Right lobe of liver (tissue), 6 donors: ENCODE data around the gene NKAIN2. TPM values are rescaled to one million over a fixed set of nuclear protein-coding genes. Genes with fewer than 3 reads are reported as not detected.
A peak's percentile ranks its signal among the peaks of the same experiment; 100 is the strongest.
"Not testable (repeated sequence)": the region's sequence is repeated elsewhere in the genome, so short reads cannot be mapped to it uniquely, and the experiment has no call there.

Experiments used
- ATAC-seq, 4 donors: fragments of 200-7000 bp; cut with Tn5 transposase; one replicate each; pipeline ENCODE4 v1.9.1; 2020; ENCODE audit warnings: mild to moderate bottlenecking in 4 of 4, moderate library complexity in 4 of 4
- DNase-seq, 3 donors: peaks; one replicate each; pipeline ENCODE4 v3.0.0-alpha.2; 2020
- H3K27ac ChIP-seq, 3 donors: fragments of 200-600 bp; one replicate each; pipeline ENCODE4 v1.8.0; 2022
- H3K27me3 ChIP-seq, 2 donors: fragments of 200-600 bp; one replicate each; pipeline ENCODE4 v1.8.0; 2022
- H3K36me3 ChIP-seq, 4 donors: fragments of 200-600 bp; sonication (generic) in 1 of 4; one replicate each; pipeline versions ENCODE4 v1.5.1 to v1.8.0; 2017 to 2022; ENCODE audit warnings: control low read depth in 1 of 4
- H3K4me1 ChIP-seq, 4 donors: fragments of 200-600 bp; sonication (generic) in 1 of 4; one replicate each; pipeline versions ENCODE4 v1.5.1 to v1.8.0; 2017 to 2022; ENCODE audit warnings: control low read depth in 1 of 4
- H3K4me3 ChIP-seq, 3 donors: fragments of 200-600 bp; one replicate each; pipeline ENCODE4 v1.8.0; 2022
- H3K9me3 ChIP-seq, 4 donors: fragments of 200-600 bp; sonication (generic) in 1 of 4; one replicate each; pipeline versions ENCODE4 v1.5.1 to v1.8.0; 2017 to 2022; ENCODE audit warnings: control low read depth in 1 of 4
- CTCF ChIP-seq, 4 donors: fragments of 200-600 bp in 3 of 4; fragments of 450-650 bp in 1 of 4; IDR thresholded peaks; one replicate each; pipeline versions ENCODE4 v1.5.1 to v1.8.0; 2016 to 2022; ENCODE audit warnings: antibody characterized with exemption in 4 of 4, mild to moderate bottlenecking in 2 of 4
- POLR2A ChIP-seq: fragments of 450-650 bp; IDR thresholded peaks from one replicate; pipeline ENCODE4 v1.6.1; 2017; ENCODE audit warnings: antibody characterized with exemption, mild to moderate bottlenecking
- WGBS: methylation state at CpG from one replicate; pipeline ENCODE4 v1.1.6; 2018; ENCODE audit warnings: low coverage, low lambda C conversion rate; ENCODE audit not compliant: insufficient coverage; ENCODE audit errors: missing lambda C conversion rate; 5-methylcytosine and 5-hydroxymethylcytosine counted together
- intact Hi-C, 2 donors: fragments of 100-400 bp; cut with DNase I; formaldehyde crosslinking; loops; one replicate each; pipeline versions ENCODE4 v1.11.2 to v1.14.1; 2022
- total RNA-seq, 6 experiments: library from RNA; depleted of rRNA in 2 of 6; stranded (reverse); fragments of >200 nt in 2 of 6; fragmentation: NEBNext Ultra II Directional in 3 of 6; extraction: Animal tissue kit (Norgen Biotek cat#: 25700) in 3 of 6; gene quantifications; one replicate each; pipeline versions ENCODE4 v1.1.0 to v1.2.4, GENCODE V29; 2016 to 2023
- donor health status: DM: no; HTN: yes; CAD: no.
- donor health status: DM: no; HTN: no; CAD: no.
- donor health status: DM: no; HTN: no; CAD: no.
- donor health status: DM: no; HTN: yes; CAD: no.
- donor health status: DM: no; HTN: yes; CAD: no.

The NKAIN2 gene
- total RNA-seq, 6 experiments from 2014 or later, result 0.16 to 0.28 TPM; not detected in 4

DNA sequence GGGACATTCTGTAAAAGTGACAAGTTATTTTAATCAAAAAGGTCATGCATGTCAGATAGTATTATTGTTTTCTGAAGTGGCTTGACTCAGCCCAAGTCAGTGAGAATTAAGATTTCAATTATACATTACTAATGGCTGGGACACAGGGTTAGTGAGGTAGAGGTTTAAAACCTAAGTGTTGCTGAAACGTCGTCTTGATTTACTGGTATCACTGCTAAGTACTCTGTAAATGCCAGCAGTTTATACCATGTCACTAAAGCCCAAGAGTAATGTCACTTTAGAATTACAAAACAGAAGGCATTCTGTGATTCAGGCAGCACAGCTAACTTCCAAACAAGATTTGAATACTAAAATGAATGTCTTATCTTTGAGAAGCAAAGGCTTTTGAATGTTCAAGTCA lies 176.6 kb downstream of the NKAIN2 start:
- TF ChIP-seq CTCF (IDR thresholded peaks at IDR 0.05), result no peak
- no peak for TF ChIP-seq POLR2A
- Histone ChIP-seq H3K36me3 (no peaks in the 10 kb centered on the region), H3K27ac (no peak overlapping the region), H3K4me3 (no peak overlapping the region), H3K4me1 (no peaks in the 10 kb centered on the region), H3K9me3 (no peaks in the 10 kb centered on the region), H3K27me3 (no peaks in the 10 kb centered on the region)
- ATAC-seq (no peak), DNase-seq (no peak)
- intact Hi-C loops, result no loop called here
- 68% methylated on average over 2 of the region's 2 CpGs for WGBS

GRCh38 chr6:123986938-123987337 lies 183.3 kb downstream of the NKAIN2 start:
- 84% methylated on average over 4 of the region's 4 CpGs for WGBS
- intact Hi-C loops, result no loop called here
- no peak for ATAC-seq

DNA sequence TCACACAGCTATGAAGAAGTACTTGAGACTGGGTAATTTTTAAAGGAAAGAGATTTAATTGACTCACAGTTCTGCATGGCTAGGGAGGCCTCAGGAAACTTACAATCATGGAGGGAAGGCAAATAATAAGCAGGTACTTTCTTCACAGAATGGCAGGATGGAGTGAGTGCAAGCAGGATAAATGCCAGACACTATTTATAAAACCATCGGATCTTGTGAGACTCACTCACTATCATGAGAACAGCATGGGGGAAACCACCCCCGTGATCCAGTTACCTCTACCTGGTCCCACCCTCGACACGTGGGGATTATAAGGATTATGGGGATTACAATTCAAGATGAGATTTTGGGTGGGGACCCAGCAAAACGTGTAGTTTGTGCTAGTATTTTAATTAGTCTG lies 186.3 kb downstream of the NKAIN2 start:
- intact Hi-C loops, ATAC-seq, H3K27me3 ChIP-seq, H3K9me3 ChIP-seq, H3K4me1 ChIP-seq, H3K27ac ChIP-seq, H3K4me3 ChIP-seq, H3K36me3 ChIP-seq, DNase-seq: not testable (repeated sequence)
- 42% methylated on average over 5 of the region's 5 CpGs for WGBS

More at GRCh38 chr6:123986938-123987337, 183.3 kb downstream of the NKAIN2 start:
- H3K9me3 ChIP-seq, result no peaks in the 10 kb centered on the region
- H3K4me3 ChIP-seq, result no peak overlapping the region
- H3K27me3 ChIP-seq, result no peaks in the 10 kb centered on the region
- no peak for TF ChIP-seq POLR2A
- no peaks in the 10 kb centered on the region for H3K36me3 ChIP-seq
- no peaks in the 10 kb centered on the region for H3K4me1 ChIP-seq
- DNase-seq, result no peak
- H3K27ac ChIP-seq, result no peak overlapping the region

DNA sequence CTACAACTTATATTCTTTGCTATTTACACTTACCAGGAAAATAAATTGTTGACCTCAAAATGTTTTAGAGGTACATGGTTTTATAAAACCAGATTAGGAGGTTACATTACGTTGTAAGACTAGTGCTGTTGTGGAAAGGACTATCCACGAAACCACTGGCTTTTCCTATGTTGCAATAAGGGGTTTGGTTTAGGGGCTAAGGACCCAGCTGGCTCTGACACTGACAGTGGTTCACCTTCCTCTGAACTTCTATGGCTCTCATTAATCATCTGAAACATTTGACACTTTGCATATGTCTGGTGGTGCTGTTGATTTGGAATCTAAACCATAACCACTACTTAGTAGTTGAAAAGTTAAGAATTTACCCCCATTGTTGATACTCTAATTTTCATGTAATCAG lies 186.7 kb downstream of the NKAIN2 start:
- no peak for DNase-seq
- H3K4me3 ChIP-seq, result no peak overlapping the region
- no peak overlapping the region for H3K27ac ChIP-seq
- H3K27me3 ChIP-seq, result no peaks in the 10 kb centered on the region
- intact Hi-C loops, result no loop called here
- 35% methylated on average over 2 of the region's 2 CpGs for whole genome bisulfite sequencing
- no peaks in the 10 kb centered on the region for H3K36me3 ChIP-seq
- ATAC-seq, result no peak
- no peak for TF ChIP-seq CTCF (IDR thresholded peaks at IDR 0.05)
- no peak for TF ChIP-seq POLR2A
- H3K9me3 ChIP-seq, result no peaks in the 10 kb centered on the region
- H3K4me1 ChIP-seq, result peaks cover 0 to 12% (median 3%) of the 10 kb centered on the region in 4 donors

- Histone ChIP-seq H3K36me3 (no peaks in the 10 kb centered on the region), H3K4me1 (peaks cover 0 to 12% (median 3%) of the 10 kb centered on the region in 4 donors), H3K27ac (no peak overlapping the region), H3K9me3 (no peaks in the 10 kb centered on the region), H3K27me3 (no peaks in the 10 kb centered on the region), H3K4me3 (no peak overlapping the region)
- TF ChIP-seq CTCF (IDR thresholded peaks at IDR 0.05), result no peak
- no peak for TF ChIP-seq POLR2A
- 35% methylated on average over 2 of the region's 3 CpGs for WGBS
- no peak for DNase-seq
- ATAC-seq, result peak; percentile 53 to 81 (median 71)
- intact Hi-C loops, result no loop called here
Observed at GRCh38 chr6:123994168-123994567, 190.5 kb downstream of the NKAIN2 start.
